Fibroblast of pulmonary artery (primary cell): ENCODE measurements around the gene SETBP1.
A peak's percentile ranks its signal among the peaks of the same experiment; 100 is the strongest.

Source experiments
- DNase-seq: peaks from one replicate; pipeline ENCODE4 v3.0.0-alpha.2; 2010; ENCODE audit warnings: low read depth
- H3K4me3 ChIP-seq: replicated peaks from 2 replicates; pipeline ENCODE4 v1.5.1; 2011; ENCODE audit warnings: low read depth, mild to moderate bottlenecking, control low read depth, low read length, moderate library complexity
- TF ChIP-seq, protein P1 (sequence below): IDR thresholded peaks from 2 replicates; pipeline ENCODE4 v1.5.1; 2011; ENCODE audit warnings: mild to moderate bottlenecking, control low read depth, low read length, inconsistent platforms; ENCODE audit errors: missing control alignments

The SETBP1 gene

GRCh38 chr18:44680273-44681075, at the start of gene SETBP1:
Gene SETBP1, plus strand, starts transcription at chr18:44680888. Its CDS starts 20,459 bp downstream, at chr18:44701347.
- DNase-seq, result peak; percentile 40
- TF ChIP-seq, protein P1, sequence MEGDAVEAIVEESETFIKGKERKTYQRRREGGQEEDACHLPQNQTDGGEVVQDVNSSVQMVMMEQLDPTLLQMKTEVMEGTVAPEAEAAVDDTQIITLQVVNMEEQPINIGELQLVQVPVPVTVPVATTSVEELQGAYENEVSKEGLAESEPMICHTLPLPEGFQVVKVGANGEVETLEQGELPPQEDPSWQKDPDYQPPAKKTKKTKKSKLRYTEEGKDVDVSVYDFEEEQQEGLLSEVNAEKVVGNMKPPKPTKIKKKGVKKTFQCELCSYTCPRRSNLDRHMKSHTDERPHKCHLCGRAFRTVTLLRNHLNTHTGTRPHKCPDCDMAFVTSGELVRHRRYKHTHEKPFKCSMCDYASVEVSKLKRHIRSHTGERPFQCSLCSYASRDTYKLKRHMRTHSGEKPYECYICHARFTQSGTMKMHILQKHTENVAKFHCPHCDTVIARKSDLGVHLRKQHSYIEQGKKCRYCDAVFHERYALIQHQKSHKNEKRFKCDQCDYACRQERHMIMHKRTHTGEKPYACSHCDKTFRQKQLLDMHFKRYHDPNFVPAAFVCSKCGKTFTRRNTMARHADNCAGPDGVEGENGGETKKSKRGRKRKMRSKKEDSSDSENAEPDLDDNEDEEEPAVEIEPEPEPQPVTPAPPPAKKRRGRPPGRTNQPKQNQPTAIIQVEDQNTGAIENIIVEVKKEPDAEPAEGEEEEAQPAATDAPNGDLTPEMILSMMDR, result no peak
- peak within 1 kb of the TSS; percentile 60 for H3K4me3 ChIP-seq

DNA sequence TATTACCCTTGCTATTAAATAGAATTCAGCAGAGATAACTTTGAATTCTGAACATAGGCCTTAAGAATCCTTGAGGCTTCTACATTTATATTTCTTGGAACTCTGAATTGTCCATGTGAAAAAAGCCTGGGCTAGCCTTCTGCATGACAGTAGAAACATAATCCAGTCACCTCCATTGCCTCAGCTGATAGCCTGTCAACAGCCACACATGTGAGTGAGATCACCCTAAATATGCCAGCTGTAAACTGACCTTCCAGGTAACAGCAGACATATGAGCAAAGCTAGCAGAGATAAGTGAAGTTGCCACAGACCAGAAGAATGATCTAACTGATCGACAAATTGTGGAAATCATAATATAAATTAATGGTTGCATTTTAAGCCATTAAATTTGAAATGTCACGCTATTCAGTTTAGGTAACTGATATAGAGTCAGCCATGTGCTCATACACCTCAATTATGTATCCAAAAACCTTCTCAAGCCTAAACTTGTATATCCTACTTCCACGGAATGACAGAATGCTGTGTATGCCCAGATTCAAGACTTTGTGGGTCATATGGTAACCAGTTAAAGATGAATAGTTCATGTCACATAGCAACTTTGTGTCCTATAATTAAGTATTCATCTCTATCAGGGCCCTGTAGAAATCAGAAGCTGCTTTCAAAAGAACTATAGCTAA, 48.1 kb upstream of the SETBP1 start:
- DNase-seq, result no peak
- no peak overlapping the region for H3K4me3 ChIP-seq
- TF ChIP-seq, protein P1, result no peak

- TF ChIP-seq, protein P1, result no peak
- H3K4me3 ChIP-seq, result no peak overlapping the region
- DNase-seq, result no peak
These were observed 45.1 kb upstream of the SETBP1 start for GRCh38 chr18:44635546-44635945.

DNA sequence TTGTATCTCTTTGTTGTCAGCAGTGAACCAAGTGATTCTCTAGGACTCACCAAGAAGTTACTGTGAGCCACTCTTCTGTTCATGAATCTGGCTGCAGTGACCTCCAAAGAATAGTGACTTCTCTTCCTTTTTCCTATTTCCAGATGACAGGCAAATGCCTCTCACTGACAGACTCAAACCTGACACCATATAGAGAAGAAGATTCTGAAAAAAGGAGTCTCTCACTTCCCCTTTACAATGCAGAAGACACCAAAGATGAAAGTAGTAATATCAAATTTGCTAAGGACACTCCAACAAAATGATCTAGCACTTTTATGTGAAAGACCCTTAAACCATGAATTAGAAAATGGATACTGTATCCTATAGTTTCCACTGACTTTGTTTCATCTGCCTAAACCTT, 44.4 kb upstream of the SETBP1 start:
- TF ChIP-seq, protein P1, result no peak
- no peak for DNase-seq
- no peak overlapping the region for H3K4me3 ChIP-seq

DNA sequence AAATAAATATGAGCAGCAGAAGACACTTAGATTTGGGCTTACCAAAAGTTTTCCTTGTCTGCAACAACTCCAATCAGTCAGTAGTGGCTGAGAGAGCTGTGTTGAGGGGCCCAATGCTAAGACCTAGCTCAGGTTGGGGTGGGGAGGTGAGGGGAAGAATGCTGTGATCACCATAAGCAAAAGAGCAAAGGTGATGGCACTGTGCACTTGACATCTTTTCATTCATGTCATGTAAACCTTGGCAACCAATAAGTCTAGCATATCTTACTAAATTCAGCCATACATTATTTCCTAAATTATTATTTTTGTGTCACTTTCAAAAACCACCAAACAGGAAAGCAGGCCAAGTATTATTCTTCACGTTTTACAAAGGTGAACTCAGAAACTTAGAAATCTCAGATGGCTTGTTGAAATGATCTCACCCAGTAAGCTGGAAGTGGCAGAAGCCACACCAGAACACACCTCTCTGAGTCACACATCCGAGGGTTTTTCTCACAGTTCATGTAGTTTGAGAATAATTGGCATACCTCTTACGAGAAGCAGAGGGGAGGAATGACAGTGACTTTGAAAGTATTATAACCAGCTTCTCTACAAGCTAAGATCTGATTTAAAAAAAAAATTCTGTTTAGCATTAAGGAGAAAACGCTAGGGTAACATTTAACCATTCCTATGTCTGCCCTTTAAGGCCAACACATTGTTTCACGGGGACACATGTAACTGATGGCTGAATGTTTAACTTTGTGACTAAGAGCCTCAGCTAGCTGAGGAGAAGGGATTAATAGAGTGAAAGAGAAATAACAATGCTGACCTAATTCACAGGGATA, 43.3 kb upstream of the SETBP1 start:
- H3K4me3 ChIP-seq, result no peak overlapping the region
- TF ChIP-seq, protein P1, result no peak
- peak; percentile 7 for DNase-seq

- DNase-seq, result no peak
- TF ChIP-seq, protein P1, result no peak
- no peak overlapping the region for H3K4me3 ChIP-seq
These were observed 42.6 kb upstream of the SETBP1 start for GRCh38 chr18:44638034-44638540.
